GM19240 (cell line): ENCODE measurements around the gene VDR.
A peak's percentile ranks its signal among the peaks of the same experiment; 100 is the strongest.
"Not testable (repeated sequence)": the region's sequence is repeated elsewhere in the genome, so short reads cannot be mapped to it uniquely, and the experiment has no call there.

Experiments
- DNase-seq: peaks from one replicate; pipeline ENCODE4 v3.0.0; 2011; ENCODE audit warnings: low spot score; ENCODE audit not compliant: insufficient read length

Gene VDR

GRCh38 chr12:47816403-47817271, 88.2 kb downstream of the VDR start:
- no peak for DNase-seq

GRCh38 chr12:47815447-47815846, 89.3 kb downstream of the VDR start:
- not testable (repeated sequence) for DNase-seq

GRCh38 chr12:47814539-47815170, 90.1 kb downstream of the VDR start:
- no peak for DNase-seq

GRCh38 chr12:47813511-47814196, 91.1 kb downstream of the VDR start:
- DNase-seq = no peak

GRCh38 chr12:47812797-47813510, 91.8 kb downstream of the VDR start:
- peak; percentile 85 for DNase-seq

- no peak for DNase-seq
Observed at GRCh38 chr12:47811581-47812484, 93.0 kb downstream of the VDR start.

GRCh38 chr12:47811072-47811396, 93.8 kb downstream of the VDR start:
- no peak for DNase-seq

- not testable (repeated sequence) for DNase-seq
Observed at GRCh38 chr12:47809518-47809917, 95.3 kb downstream of the VDR start.

GRCh38 chr12:47808574-47809365, 96.0 kb downstream of the VDR start:
- no peak for DNase-seq

GRCh38 chr12:47808050-47808449, 96.7 kb downstream of the VDR start:
- DNase-seq = no peak

- no peak for DNase-seq
Observed at GRCh38 chr12:47807338-47807737, 97.5 kb downstream of the VDR start.

- no peak for DNase-seq
Observed at GRCh38 chr12:47805417-47805816, 99.4 kb downstream of the VDR start.

- no peak for DNase-seq
Observed at GRCh38 chr12:47804171-47804570, 100.6 kb downstream of the VDR start.

- no peak for DNase-seq
Observed at GRCh38 chr12:47803191-47803875, 101.5 kb downstream of the VDR start.

GRCh38 chr12:47802312-47802711, 102.5 kb downstream of the VDR start:
- DNase-seq = no peak

- DNase-seq = no peak
Observed at GRCh38 chr12:47801904-47802246, 102.9 kb downstream of the VDR start.

- DNase-seq = no peak
Observed at GRCh38 chr12:47801170-47801903, 103.5 kb downstream of the VDR start.

- no peak for DNase-seq
Observed at GRCh38 chr12:47800582-47800981, 104.2 kb downstream of the VDR start.
